Loucy (cell line): ENCODE data around the gene TPD52L1.

Experiments
- H2AFZ ChIP-seq: fragments of 200-600 bp; sonication (generic); 2 replicates; pipeline ENCODE4 v1.6.0; 2016; ENCODE audit warnings: antibody characterized with exemption, mild to moderate bottlenecking, low read length, moderate library complexity
- H3F3A ChIP-seq: fragments of 200-600 bp; 2 replicates; pipeline ENCODE4 v1.6.0; 2016; ENCODE audit warnings: antibody characterized with exemption, low read depth, mild to moderate bottlenecking
- H3K27me3 ChIP-seq: fragments of 200-600 bp; sonication (generic); 2 replicates; pipeline ENCODE4 v1.6.1; 2014; ENCODE audit warnings: low read length, mild to moderate bottlenecking; ENCODE audit not compliant: insufficient read depth, poor library complexity, severe bottlenecking
- H3K36me3 ChIP-seq: fragments of 200-600 bp; sonication (generic); 2 replicates; pipeline ENCODE4 v1.6.1; 2016; ENCODE audit warnings: low read length; ENCODE audit not compliant: insufficient read depth
- H3K4me1 ChIP-seq: fragments of 200-600 bp; sonication (generic); 2 replicates; pipeline ENCODE4 v1.5.1; 2014; ENCODE audit warnings: low read length, mild to moderate bottlenecking; ENCODE audit not compliant: insufficient read depth, poor library complexity, severe bottlenecking
- H3K4me2 ChIP-seq: fragments of 200-600 bp; sonication (generic); 2 replicates; pipeline ENCODE4 v1.6.0; 2014; ENCODE audit warnings: antibody characterized with exemption, low read length, low read depth, mild to moderate bottlenecking; ENCODE audit not compliant: poor library complexity, severe bottlenecking
- H3K4me3 ChIP-seq: fragments of 200-600 bp; sonication (generic); 2 replicates; pipeline ENCODE4 v1.5.1; 2014; ENCODE audit warnings: low read length, mild to moderate bottlenecking, mixed read lengths; ENCODE audit not compliant: poor library complexity, severe bottlenecking
- H3K79me2 ChIP-seq: fragments of 200-600 bp; sonication (generic); 2 replicates; pipeline ENCODE4 v1.6.1; 2014; ENCODE audit warnings: low read length; ENCODE audit not compliant: insufficient read depth
- H3K9ac ChIP-seq: fragments of 200-600 bp; sonication (generic); 2 replicates; pipeline ENCODE4 v1.6.0; 2014; ENCODE audit warnings: mild to moderate bottlenecking, low read depth, low read length, moderate library complexity; ENCODE audit not compliant: poor library complexity, severe bottlenecking
- H3K9me2 ChIP-seq: fragments of 200-600 bp; sonication (generic); replicated peaks from 2 replicates; pipeline ENCODE4 v1.6.1; 2016; ENCODE audit warnings: low read depth, low read length, mixed read lengths
- H3K9me3 ChIP-seq: fragments of 200-600 bp; sonication (generic); 2 replicates; pipeline ENCODE4 v1.6.1; 2014; ENCODE audit warnings: mild to moderate bottlenecking, antibody characterized with exemption, low read length, low read depth; ENCODE audit not compliant: insufficient read depth
- H4K20me1 ChIP-seq: fragments of 200-600 bp; sonication (generic); 2 replicates; pipeline ENCODE4 v1.6.0; 2014; ENCODE audit warnings: antibody characterized with exemption, low read length, mild to moderate bottlenecking; ENCODE audit not compliant: insufficient read depth, poor library complexity, severe bottlenecking
- EZH2phosphoT487 ChIP-seq: fragments of 200-600 bp; IDR thresholded peaks from 2 replicates; pipeline ENCODE4 v1.6.1; 2018; ENCODE audit warnings: antibody characterized with exemption, mild to moderate bottlenecking, moderate library complexity, borderline replicate concordance
- TF ChIP-seq, protein P1 (sequence below): fragments of 200-600 bp; sonication (generic); conservative IDR thresholded peaks from 2 replicates; pipeline ENCODE4 v1.5.1; 2014; ENCODE audit warnings: mild to moderate bottlenecking, antibody characterized with exemption, low read length

The TPD52L1 gene

DNA sequence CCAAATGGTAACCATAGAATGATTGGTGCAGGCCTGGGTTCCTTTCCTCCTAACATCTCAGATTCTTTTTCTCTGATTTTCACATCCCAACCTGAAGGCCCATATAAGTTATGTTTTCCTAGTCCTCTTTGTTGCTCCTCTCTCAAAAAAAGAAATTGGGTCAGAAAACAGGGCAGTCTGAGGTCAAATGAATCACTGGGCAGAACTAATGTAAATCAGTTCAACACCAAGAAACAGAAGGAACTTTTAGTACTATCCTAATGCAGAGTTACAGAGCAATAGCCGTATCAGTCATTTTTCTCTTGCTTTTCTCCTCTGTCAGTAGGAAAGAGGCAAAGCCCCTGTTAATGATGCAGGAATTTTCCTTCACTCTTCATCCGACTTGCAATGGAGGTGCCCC is 11.0 kb upstream of the TPD52L1 start:
- H3K79me2 ChIP-seq: no peaks in the 10 kb centered on the region
- H3K4me3 ChIP-seq: no peak overlapping the region
- H3K9me2 ChIP-seq: no peaks in the 10 kb centered on the region
- H3K9ac ChIP-seq: no peak overlapping the region
- no peak overlapping the region for H3K4me2 ChIP-seq
- no peaks in the 10 kb centered on the region for H3K9me3 ChIP-seq
- H4K20me1 ChIP-seq: no peaks in the 10 kb centered on the region
- TF ChIP-seq, protein P1, sequence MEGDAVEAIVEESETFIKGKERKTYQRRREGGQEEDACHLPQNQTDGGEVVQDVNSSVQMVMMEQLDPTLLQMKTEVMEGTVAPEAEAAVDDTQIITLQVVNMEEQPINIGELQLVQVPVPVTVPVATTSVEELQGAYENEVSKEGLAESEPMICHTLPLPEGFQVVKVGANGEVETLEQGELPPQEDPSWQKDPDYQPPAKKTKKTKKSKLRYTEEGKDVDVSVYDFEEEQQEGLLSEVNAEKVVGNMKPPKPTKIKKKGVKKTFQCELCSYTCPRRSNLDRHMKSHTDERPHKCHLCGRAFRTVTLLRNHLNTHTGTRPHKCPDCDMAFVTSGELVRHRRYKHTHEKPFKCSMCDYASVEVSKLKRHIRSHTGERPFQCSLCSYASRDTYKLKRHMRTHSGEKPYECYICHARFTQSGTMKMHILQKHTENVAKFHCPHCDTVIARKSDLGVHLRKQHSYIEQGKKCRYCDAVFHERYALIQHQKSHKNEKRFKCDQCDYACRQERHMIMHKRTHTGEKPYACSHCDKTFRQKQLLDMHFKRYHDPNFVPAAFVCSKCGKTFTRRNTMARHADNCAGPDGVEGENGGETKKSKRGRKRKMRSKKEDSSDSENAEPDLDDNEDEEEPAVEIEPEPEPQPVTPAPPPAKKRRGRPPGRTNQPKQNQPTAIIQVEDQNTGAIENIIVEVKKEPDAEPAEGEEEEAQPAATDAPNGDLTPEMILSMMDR: no peak
- TF ChIP-seq EZH2phosphoT487: no peak
- H2AFZ ChIP-seq: no peak overlapping the region
- H3K4me1 ChIP-seq: no peaks in the 10 kb centered on the region
- H3F3A ChIP-seq: no peaks in the 10 kb centered on the region
- H3K36me3 ChIP-seq: no peaks in the 10 kb centered on the region
- H3K27me3 ChIP-seq: no peaks in the 10 kb centered on the region

DNA sequence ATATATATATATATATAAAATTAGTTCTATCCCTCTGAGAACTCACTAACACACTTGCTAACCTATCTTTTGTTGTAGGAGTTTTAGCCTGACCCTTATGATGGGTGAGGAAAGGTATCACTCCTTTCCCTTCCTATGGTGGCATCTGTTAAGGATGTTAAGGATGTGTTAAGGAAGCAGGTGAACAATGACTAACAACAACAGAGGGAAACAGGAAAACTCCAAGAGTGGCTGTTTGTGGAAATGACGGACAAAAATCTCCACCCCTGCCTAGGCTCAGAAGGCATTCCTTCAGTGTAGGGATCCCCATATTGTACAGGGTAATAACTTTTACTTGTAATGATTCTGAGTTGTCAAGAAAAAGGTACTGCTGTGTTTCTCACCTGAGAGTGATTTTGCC is 8.8 kb upstream of the TPD52L1 start:
- Histone ChIP-seq H3K9ac (no peak overlapping the region), H3K36me3 (no peaks in the 10 kb centered on the region), H3K79me2 (no peaks in the 10 kb centered on the region), H2AFZ (no peak overlapping the region), H3K9me3 (no peaks in the 10 kb centered on the region), H3K9me2 (no peaks in the 10 kb centered on the region), H3F3A (no peaks in the 10 kb centered on the region), H3K4me2 (no peak overlapping the region), H3K4me3 (no peak overlapping the region), H4K20me1 (no peaks in the 10 kb centered on the region), H3K27me3 (no peaks in the 10 kb centered on the region), H3K4me1 (no peaks in the 10 kb centered on the region)
- TF ChIP-seq, protein P1: no peak
- no peak for TF ChIP-seq EZH2phosphoT487

DNA sequence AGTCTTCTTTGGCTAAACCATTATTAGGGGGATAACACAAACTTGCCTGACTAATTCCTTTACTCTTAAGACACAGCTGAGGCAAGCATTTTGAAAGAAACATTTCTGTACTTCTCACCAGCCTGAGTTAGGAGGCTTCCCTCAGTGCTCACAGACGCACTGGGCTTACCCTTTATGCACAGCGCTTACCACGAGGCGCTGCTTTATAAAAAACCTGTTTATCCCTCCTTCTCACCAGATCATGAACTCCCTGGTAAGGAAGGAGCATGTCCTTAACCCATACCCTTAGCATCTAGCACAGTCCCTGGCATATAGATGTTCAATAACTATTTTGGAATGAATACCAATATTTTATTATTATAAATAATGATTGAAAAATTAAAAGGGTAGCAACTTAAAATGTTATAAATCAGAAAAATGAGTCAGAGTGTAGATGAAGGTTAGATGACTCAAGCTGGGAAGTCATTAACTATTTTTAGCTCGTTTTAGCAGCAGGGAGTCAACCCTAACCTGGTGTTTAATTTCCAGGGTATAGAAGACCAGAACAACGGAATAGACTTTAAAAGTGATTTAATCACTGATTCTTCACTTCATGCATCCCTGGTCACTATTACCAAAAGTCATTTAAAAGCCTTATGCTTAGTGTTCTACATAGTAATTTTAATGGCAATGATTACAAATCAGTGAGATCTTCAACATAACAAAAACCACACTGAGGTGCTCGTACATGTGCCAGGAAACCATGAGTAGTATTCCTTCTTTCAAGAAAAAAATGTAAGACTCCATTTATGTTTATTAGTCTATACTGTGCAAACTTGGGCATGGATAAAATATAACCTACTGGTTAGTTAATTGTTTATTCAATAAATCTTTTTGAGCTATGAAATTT is 4.1 kb upstream of the TPD52L1 start:
- no peaks in the 10 kb centered on the region for H3K9me3 ChIP-seq
- H3F3A ChIP-seq: no peaks in the 10 kb centered on the region
- no peaks in the 10 kb centered on the region for H3K79me2 ChIP-seq
- no peaks in the 10 kb centered on the region for H3K27me3 ChIP-seq
- no peak overlapping the region for H2AFZ ChIP-seq
- TF ChIP-seq, protein P1: no peak
- no peak for TF ChIP-seq EZH2phosphoT487
- H3K9me2 ChIP-seq: no peaks in the 10 kb centered on the region
- no peaks in the 10 kb centered on the region for H4K20me1 ChIP-seq
- H3K4me3 ChIP-seq: no peak overlapping the region
- no peaks in the 10 kb centered on the region for H3K4me1 ChIP-seq
- no peak overlapping the region for H3K4me2 ChIP-seq
- no peak overlapping the region for H3K9ac ChIP-seq
- H3K36me3 ChIP-seq: no peaks in the 10 kb centered on the region
